ENCODE data around the gene TBX15. TPM values are rescaled to one million over a fixed set of nuclear protein-coding genes. Genes with fewer than 3 reads are reported as not detected.

Gene TBX15
- total RNA-seq, 1 experiment from 2014 or later = 0.32 TPM

DNA sequence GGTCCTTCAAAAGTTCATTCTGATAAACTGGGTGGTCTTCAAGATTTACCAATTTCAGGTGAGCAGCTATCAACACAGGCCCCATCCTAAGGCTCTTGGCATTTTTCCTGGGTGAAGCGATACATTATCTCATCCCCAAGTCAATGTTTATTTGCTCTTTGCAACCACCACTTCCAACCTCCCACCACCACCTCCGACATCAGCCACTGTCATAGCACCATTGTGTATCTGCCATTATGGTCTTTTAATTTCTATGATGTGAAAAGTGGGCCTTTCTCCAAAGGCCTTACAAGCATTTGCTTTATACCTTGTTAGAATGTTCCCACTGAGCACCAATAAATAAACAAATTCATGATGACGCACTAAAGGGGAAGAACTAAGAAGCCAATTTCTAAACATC lies 47.2 kb downstream of the TBX15 start:
- CTCF ChIA-PET = no interaction called here
- no peak overlapping the region for H3K27ac ChIP-seq (ENCODE audit: low read depth, low read length, poor library complexity, severe bottlenecking)
- no peaks in the 10 kb centered on the region for H3K27me3 ChIP-seq (replicated peaks; ENCODE audit: insufficient read depth, low read depth, low read length, poor library complexity)
- no peak for DNase-seq (ENCODE audit: low spot score)
- TF ChIP-seq EZH2 (IDR thresholded peaks at IDR 0.05; ENCODE audit: borderline replicate concordance, low read depth, low read length, poor library complexity, severe bottlenecking) = no peak
- TF ChIP-seq, protein P1, sequence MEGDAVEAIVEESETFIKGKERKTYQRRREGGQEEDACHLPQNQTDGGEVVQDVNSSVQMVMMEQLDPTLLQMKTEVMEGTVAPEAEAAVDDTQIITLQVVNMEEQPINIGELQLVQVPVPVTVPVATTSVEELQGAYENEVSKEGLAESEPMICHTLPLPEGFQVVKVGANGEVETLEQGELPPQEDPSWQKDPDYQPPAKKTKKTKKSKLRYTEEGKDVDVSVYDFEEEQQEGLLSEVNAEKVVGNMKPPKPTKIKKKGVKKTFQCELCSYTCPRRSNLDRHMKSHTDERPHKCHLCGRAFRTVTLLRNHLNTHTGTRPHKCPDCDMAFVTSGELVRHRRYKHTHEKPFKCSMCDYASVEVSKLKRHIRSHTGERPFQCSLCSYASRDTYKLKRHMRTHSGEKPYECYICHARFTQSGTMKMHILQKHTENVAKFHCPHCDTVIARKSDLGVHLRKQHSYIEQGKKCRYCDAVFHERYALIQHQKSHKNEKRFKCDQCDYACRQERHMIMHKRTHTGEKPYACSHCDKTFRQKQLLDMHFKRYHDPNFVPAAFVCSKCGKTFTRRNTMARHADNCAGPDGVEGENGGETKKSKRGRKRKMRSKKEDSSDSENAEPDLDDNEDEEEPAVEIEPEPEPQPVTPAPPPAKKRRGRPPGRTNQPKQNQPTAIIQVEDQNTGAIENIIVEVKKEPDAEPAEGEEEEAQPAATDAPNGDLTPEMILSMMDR (conservative IDR thresholded peaks at IDR 0.05; ENCODE audit: low read depth, low read length) = no peak
- POLR2A ChIA-PET (ENCODE audit: low non-redundant PET) = no interaction called here
- no peaks in the 10 kb centered on the region for H3K4me1 ChIP-seq (ENCODE audit: insufficient read depth, low read length, poor library complexity, severe bottlenecking)
- H3K36me3 ChIP-seq (ENCODE audit: insufficient read depth, low read length, poor library complexity, severe bottlenecking) = no peaks in the 10 kb centered on the region
- no peak overlapping the region for H3K4me3 ChIP-seq (ENCODE audit: low read depth, low read length, poor library complexity, severe bottlenecking)
- H3K9me3 ChIP-seq (ENCODE audit: low read depth, low read length, poor library complexity, severe bottlenecking) = no peaks in the 10 kb centered on the region
- intact Hi-C loops (cut with micrococcal nuclease; ENCODE audit: unreplicated experiment) = no loop called here
- no TSS peak for BruUV-seq (replicated peaks)

- Histone ChIP-seq H3K27me3 (replicated peaks; ENCODE audit: insufficient read depth, low read depth, low read length, poor library complexity) (no peaks in the 10 kb centered on the region), H3K9me3 (ENCODE audit: low read depth, low read length, poor library complexity, severe bottlenecking) (no peaks in the 10 kb centered on the region), H3K36me3 (ENCODE audit: insufficient read depth, low read length, poor library complexity, severe bottlenecking) (no peaks in the 10 kb centered on the region), H3K4me3 (ENCODE audit: low read depth, low read length, poor library complexity, severe bottlenecking) (no peak overlapping the region), H3K27ac (ENCODE audit: low read depth, low read length, poor library complexity, severe bottlenecking) (no peak overlapping the region), H3K4me1 (ENCODE audit: insufficient read depth, low read length, poor library complexity, severe bottlenecking) (no peaks in the 10 kb centered on the region)
- no TSS peak for BruUV-seq (replicated peaks)
- DNase-seq (ENCODE audit: low spot score) = no peak
- POLR2A ChIA-PET (ENCODE audit: low non-redundant PET) = no interaction called here
- intact Hi-C loops (cut with micrococcal nuclease; ENCODE audit: unreplicated experiment) = no loop called here
- TF ChIP-seq EZH2 (IDR thresholded peaks at IDR 0.05; ENCODE audit: borderline replicate concordance, low read depth, low read length, poor library complexity, severe bottlenecking) = no peak
- CTCF ChIA-PET = no interaction called here
Measured at GRCh38 chr1:118937413-118938072, 50.6 kb downstream of the TBX15 start.

DNA sequence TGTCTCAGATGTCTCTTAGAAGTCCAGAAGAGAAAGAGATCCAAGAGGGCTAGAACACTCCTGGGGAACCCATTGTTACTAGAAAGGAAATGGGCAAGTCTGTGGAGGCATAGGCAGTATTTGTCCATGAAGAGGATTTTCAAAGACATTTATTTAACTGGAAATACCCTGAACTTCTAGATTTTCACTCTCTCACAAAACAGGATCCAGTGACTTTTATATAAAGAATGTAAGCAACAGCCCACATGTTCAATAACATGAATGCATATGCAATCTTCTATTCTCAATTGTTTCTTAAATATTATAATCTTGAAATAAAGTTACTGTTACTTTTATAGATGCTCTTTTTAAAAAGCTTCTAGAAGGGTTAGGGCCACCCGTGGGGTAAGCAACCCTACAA lies 53.4 kb downstream of the TBX15 start:
- POLR2A ChIA-PET (ENCODE audit: low non-redundant PET) = no interaction called here

More for the DNA sequence above, 53.4 kb downstream of the TBX15 start:
- DNase-seq (ENCODE audit: low spot score) = no peak
- no peak for TF ChIP-seq EZH2 (IDR thresholded peaks at IDR 0.05; ENCODE audit: borderline replicate concordance, low read depth, low read length, poor library complexity, severe bottlenecking)
- TF ChIP-seq, protein P1 (conservative IDR thresholded peaks at IDR 0.05; ENCODE audit: low read depth, low read length) = no peak
- no TSS peak for BruUV-seq (replicated peaks)
- no peak overlapping the region for H3K4me3 ChIP-seq (ENCODE audit: low read depth, low read length, poor library complexity, severe bottlenecking)
- H3K36me3 ChIP-seq (ENCODE audit: insufficient read depth, low read length, poor library complexity, severe bottlenecking) = no peaks in the 10 kb centered on the region
- no peaks in the 10 kb centered on the region for H3K27me3 ChIP-seq (replicated peaks; ENCODE audit: insufficient read depth, low read depth, low read length, poor library complexity)
- H3K4me1 ChIP-seq (ENCODE audit: insufficient read depth, low read length, poor library complexity, severe bottlenecking) = no peaks in the 10 kb centered on the region
- CTCF ChIA-PET = no interaction called here
- intact Hi-C loops (cut with micrococcal nuclease; ENCODE audit: unreplicated experiment) = no loop called here
- H3K27ac ChIP-seq (ENCODE audit: low read depth, low read length, poor library complexity, severe bottlenecking) = no peak overlapping the region
- H3K9me3 ChIP-seq (ENCODE audit: low read depth, low read length, poor library complexity, severe bottlenecking) = no peaks in the 10 kb centered on the region

Data from A673 (cell line).